Peyer's patch (tissue), 4 donors: ENCODE data around the gene FKBP7.

ENCODE experiments used
- POLR2A ChIP-seq, 2 donors: fragments of 450-650 bp; IDR thresholded peaks; one replicate each; pipeline ENCODE4 v1.5.1; 2017; ENCODE audit warnings: antibody characterized with exemption in 2 of 2, mild to moderate bottlenecking in 2 of 2, moderate library complexity in 2 of 2
- TF ChIP-seq, protein P1 (sequence below), 6 experiments: fragments of 450-650 bp in 4 of 6; fragments of 200-600 bp in 2 of 6; sonication (generic) in 1 of 6; IDR thresholded peaks; one replicate each; pipeline ENCODE4 v1.5.1; 2017 to 2019; ENCODE audit warnings: antibody characterized with exemption in 6 of 6, mild to moderate bottlenecking in 3 of 6, moderate library complexity in 1 of 6

DNA sequence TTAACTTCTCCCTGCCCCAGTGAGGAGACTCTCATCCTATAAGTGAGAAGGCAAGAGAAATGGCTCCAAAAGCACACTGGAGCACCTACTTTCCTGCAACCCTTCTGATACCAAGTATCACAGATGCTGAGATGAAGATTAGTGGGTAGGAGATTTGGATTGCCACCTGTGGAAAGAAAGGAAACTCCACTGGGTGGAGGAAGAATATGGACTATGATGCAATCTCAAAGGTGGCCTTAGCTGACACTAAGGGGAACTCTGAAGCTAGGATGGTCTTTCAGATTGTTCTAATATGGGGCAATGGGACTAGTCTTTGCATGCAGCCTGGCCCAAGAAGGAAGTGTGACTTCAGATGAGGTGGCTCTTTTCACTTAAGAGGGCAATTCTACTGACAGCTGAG lies 49.1 kb downstream of the FKBP7 start:
- TF ChIP-seq, protein P1, sequence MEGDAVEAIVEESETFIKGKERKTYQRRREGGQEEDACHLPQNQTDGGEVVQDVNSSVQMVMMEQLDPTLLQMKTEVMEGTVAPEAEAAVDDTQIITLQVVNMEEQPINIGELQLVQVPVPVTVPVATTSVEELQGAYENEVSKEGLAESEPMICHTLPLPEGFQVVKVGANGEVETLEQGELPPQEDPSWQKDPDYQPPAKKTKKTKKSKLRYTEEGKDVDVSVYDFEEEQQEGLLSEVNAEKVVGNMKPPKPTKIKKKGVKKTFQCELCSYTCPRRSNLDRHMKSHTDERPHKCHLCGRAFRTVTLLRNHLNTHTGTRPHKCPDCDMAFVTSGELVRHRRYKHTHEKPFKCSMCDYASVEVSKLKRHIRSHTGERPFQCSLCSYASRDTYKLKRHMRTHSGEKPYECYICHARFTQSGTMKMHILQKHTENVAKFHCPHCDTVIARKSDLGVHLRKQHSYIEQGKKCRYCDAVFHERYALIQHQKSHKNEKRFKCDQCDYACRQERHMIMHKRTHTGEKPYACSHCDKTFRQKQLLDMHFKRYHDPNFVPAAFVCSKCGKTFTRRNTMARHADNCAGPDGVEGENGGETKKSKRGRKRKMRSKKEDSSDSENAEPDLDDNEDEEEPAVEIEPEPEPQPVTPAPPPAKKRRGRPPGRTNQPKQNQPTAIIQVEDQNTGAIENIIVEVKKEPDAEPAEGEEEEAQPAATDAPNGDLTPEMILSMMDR (IDR thresholded peaks at IDR 0.05) = no peak
- TF ChIP-seq POLR2A (IDR thresholded peaks at IDR 0.05) = no peak
